WTC11 (cell line): ENCODE measurements around the gene PYGB.

Source experiments
- FOXJ3 ChIP-seq: sonication (generic); formaldehyde crosslinking; IDR thresholded peaks from 2 replicates; pipeline ENCODE4 v1.9.0; 2021; ENCODE audit warnings: missing genetic modification reagents, mild to moderate bottlenecking, borderline replicate concordance
- KAT7 ChIP-seq: sonication (generic); formaldehyde crosslinking; IDR thresholded peaks from 2 replicates; pipeline ENCODE4 v1.8.1; 2023; ENCODE audit warnings: missing genetic modification reagents, mild to moderate bottlenecking, borderline replicate concordance
- TF ChIP-seq, protein P1 (sequence below): fragments of 200-600 bp; IDR thresholded peaks from 2 replicates; pipeline ENCODE4 v1.8.0; 2022; ENCODE audit warnings: antibody characterized with exemption
- TF ChIP-seq, protein P2 (sequence below): sonication (generic); formaldehyde crosslinking; IDR thresholded peaks from 2 replicates; pipeline ENCODE4 v1.8.0; 2022; ENCODE audit warnings: mild to moderate bottlenecking, missing genetic modification reagents

DNA sequence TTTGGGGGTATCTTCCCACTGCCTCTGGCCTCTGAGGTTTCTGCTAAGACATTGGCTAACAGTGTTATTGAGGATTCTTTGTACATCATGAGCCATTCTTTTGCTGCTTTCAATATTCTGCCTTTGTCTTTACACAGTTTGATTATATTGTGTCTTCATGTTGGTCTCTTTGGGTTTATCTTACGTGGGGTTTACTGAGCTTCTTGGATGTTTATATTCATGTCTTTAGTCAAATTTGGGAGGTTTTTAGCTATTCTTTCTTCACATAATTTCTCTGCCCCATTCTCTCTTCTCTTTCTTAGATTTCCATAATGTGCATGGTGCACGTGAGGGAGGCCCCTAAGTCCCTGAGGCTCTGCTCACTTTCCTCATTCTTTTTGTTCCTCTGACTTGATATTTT, 44.8 kb upstream of the PYGB start:
- TF ChIP-seq, protein P1, sequence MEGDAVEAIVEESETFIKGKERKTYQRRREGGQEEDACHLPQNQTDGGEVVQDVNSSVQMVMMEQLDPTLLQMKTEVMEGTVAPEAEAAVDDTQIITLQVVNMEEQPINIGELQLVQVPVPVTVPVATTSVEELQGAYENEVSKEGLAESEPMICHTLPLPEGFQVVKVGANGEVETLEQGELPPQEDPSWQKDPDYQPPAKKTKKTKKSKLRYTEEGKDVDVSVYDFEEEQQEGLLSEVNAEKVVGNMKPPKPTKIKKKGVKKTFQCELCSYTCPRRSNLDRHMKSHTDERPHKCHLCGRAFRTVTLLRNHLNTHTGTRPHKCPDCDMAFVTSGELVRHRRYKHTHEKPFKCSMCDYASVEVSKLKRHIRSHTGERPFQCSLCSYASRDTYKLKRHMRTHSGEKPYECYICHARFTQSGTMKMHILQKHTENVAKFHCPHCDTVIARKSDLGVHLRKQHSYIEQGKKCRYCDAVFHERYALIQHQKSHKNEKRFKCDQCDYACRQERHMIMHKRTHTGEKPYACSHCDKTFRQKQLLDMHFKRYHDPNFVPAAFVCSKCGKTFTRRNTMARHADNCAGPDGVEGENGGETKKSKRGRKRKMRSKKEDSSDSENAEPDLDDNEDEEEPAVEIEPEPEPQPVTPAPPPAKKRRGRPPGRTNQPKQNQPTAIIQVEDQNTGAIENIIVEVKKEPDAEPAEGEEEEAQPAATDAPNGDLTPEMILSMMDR = no peak
- TF ChIP-seq, protein P2, sequence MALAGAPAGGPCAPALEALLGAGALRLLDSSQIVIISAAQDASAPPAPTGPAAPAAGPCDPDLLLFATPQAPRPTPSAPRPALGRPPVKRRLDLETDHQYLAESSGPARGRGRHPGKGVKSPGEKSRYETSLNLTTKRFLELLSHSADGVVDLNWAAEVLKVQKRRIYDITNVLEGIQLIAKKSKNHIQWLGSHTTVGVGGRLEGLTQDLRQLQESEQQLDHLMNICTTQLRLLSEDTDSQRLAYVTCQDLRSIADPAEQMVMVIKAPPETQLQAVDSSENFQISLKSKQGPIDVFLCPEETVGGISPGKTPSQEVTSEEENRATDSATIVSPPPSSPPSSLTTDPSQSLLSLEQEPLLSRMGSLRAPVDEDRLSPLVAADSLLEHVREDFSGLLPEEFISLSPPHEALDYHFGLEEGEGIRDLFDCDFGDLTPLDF (CRISPR knock-in tag) = no peak
- TF ChIP-seq FOXJ3 (no peak), KAT7 (no peak)
